H1 (cell line): ENCODE data around the gene RAPGEF6. TPM values are rescaled to one million over a fixed set of nuclear protein-coding genes. Genes with fewer than 3 reads are reported as not detected.

Experiments
- EGR1 ChIP-seq: IDR thresholded peaks from 2 replicates; pipeline ENCODE4 v1.6.1; 2011; ENCODE audit warnings: low read depth, low read length, borderline replicate concordance
- FOSL1 ChIP-seq: IDR thresholded peaks from 2 replicates; pipeline ENCODE4 v1.6.1; 2011; ENCODE audit warnings: mild to moderate bottlenecking, low read depth, low read length, moderate library complexity; ENCODE audit not compliant: insufficient read depth
- HDAC2 ChIP-seq, 2 experiments: fragments of 300-600 bp in 1 of 2; sonication (generic) in 1 of 2; IDR thresholded peaks; 2 replicates each; pipeline ENCODE4 v1.6.1; 2011 to 2012; ENCODE audit warnings: low read depth in 2 of 2, low read length in 2 of 2, mild to moderate bottlenecking in 2 of 2, moderate library complexity in 2 of 2, borderline replicate concordance in 1 of 2, inconsistent platforms in 1 of 2
- KDM4A ChIP-seq: IDR thresholded peaks from one replicate; pipeline ENCODE4 v1.7.1; 2012; ENCODE audit warnings: low read depth, mild to moderate bottlenecking, moderate library complexity, low read length, inconsistent platforms; ENCODE audit not compliant: severe bottlenecking
- NRF1 ChIP-seq: IDR thresholded peaks from 2 replicates; pipeline ENCODE4 v1.6.1; 2011; ENCODE audit warnings: mild to moderate bottlenecking, low read depth, low read length, improper control_type of control experiment
- PHF8 ChIP-seq: fragments of 200-600 bp; sonication (generic); conservative IDR thresholded peaks from 2 replicates; pipeline ENCODE4 v1.7.1; 2012; ENCODE audit warnings: low read depth, mild to moderate bottlenecking, inconsistent platforms, low read length, moderate library complexity
- POLR2A ChIP-seq, 2 experiments: IDR thresholded peaks; 1 replicate in 1 of 2; 2 replicates in 1 of 2; pipeline ENCODE4 v1.6.1; 2011; ENCODE audit warnings: low read depth in 2 of 2, low read length in 2 of 2, mild to moderate bottlenecking in 2 of 2; ENCODE audit errors: control extremely low read depth in 1 of 2
- SAP30 ChIP-seq: fragments of 300-600 bp; sonication (generic); IDR thresholded peaks from 2 replicates; pipeline ENCODE4 v1.7.1; 2012; ENCODE audit warnings: low read length, moderate library complexity, mild to moderate bottlenecking, inconsistent platforms; ENCODE audit not compliant: insufficient read depth, insufficient replicate concordance
- TAF1 ChIP-seq: IDR thresholded peaks from 2 replicates; pipeline ENCODE4 v1.6.1; 2011; ENCODE audit warnings: mild to moderate bottlenecking, low read depth, low read length
- YY1 ChIP-seq: IDR thresholded peaks from 2 replicates; pipeline ENCODE4 v1.6.1; 2011; ENCODE audit warnings: low read depth, mild to moderate bottlenecking, low read length
- polyA plus RNA-seq, 7 experiments: library from polyadenylated mRNA; depleted of rRNA in 3 of 7; stranded (reverse) in 5 of 7; unstranded in 2 of 7; fragments of >200 nt in 5 of 7; fragments of 200-250 nt in 2 of 7; gene quantifications; 1 replicate in 5 of 7; 2 replicates in 1 of 7; 4 replicates in 1 of 7; pipeline versions ENCODE4 v1.2.1 to v1.2.3, GENCODE V29; 2011 to 2013; ENCODE audit warnings: missing spikeins in 2 of 7, mixed read lengths in 2 of 7
- total RNA-seq: library from RNA; stranded (reverse); fragmentation: NEBNext Ultra II Directional; extraction: Animal tissue kit (Norgen Biotek cat#: 25700); gene quantifications from 2 replicates; pipeline ENCODE4 v1.2.1, GENCODE V29; 2021
- TF ChIP-seq, protein P1 (sequence below): IDR thresholded peaks from 2 replicates; pipeline ENCODE4 v1.6.1; 2012; ENCODE audit warnings: inconsistent platforms

The RAPGEF6 gene
- total and polyA plus RNA-seq, 2 of the 8 experiments (the other 6 are each of a cell fraction or from before 2014, with no cell fraction given) = 4.8 to 20.0 TPM

DNA sequence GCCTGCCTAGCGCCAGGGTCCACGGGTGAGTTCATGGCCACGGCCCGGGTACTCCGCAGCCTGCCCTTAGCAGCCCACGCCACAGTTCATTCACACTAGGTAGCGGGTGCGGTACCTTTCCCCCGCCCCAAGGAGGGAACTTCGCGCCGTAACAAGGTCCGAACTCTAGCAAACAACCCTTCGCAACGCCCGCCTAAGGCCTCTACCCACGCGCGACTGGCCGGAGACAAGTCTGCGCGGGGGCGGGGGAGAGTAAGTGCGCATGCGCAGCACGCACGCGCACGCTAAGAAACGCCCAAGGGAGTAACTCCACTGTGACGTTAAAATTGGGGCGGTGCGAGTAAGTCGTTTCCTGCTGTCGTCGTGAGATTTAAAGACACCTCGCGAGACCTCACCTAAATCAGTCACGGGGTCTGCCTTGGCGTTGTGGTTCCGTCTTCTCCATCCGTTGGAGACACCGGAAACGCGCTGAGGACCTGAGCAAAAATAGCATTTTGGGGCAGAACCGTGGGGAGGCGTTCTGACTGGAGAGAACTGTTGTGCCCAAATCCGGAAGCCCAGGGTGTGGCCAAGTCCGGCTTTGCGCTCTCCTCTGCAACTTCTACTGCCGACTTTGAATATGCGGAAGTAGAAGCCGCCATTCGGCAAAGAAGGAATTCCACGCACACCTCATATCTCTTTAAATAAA, at the start of gene RAPGEF6 (continued):
- TF ChIP-seq FOSL1 = no peak
- TF ChIP-seq KDM4A = peak; percentile 62
- peak; percentile 75 for TF ChIP-seq TAF1
- peak; percentile 93 for TF ChIP-seq EGR1
- peak; percentile 86 to 87; a peak in 2 of 4 replicates for TF ChIP-seq HDAC2 (IDR thresholded peaks at IDR 0.05; ENCODE audit: borderline replicate concordance in 1 of 2, low read depth in 2 of 2, low read length in 2 of 2)
- TF ChIP-seq PHF8 = peak; percentile 75
- TF ChIP-seq, protein P1, sequence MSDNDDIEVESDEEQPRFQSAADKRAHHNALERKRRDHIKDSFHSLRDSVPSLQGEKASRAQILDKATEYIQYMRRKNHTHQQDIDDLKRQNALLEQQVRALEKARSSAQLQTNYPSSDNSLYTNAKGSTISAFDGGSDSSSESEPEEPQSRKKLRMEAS = peak; percentile 55
- peak; percentile 92 for TF ChIP-seq SAP30
- peak; percentile 82 for TF ChIP-seq NRF1
- peak; percentile 82 for TF ChIP-seq YY1
- peak; percentile 72 to 92 for TF ChIP-seq POLR2A (IDR thresholded peaks at IDR 0.05; ENCODE audit: control extremely low read depth in 1 of 2, low read depth in 2 of 2, low read length in 2 of 2)
